GM23338 (cell line): ENCODE data around the gene TGFB3. TPM values are rescaled to one million over a fixed set of nuclear protein-coding genes. Genes with fewer than 3 reads are reported as not detected.

Experiments
- ATAC-seq: fragments of 200-7000 bp; cut with Tn5 transposase; 3 replicates; pipeline ENCODE4 v1.9.1; 2020
- DNase-seq: peaks from one replicate; pipeline ENCODE4 v3.0.0-alpha.2; 2015; ENCODE audit warnings: low spot score
- H2AFZ ChIP-seq: fragments of 200-600 bp; sonication (generic); 2 replicates; pipeline ENCODE4 v1.8.0; 2016; ENCODE audit warnings: antibody characterized with exemption, mild to moderate bottlenecking, moderate library complexity
- H3F3A ChIP-seq: fragments of 200-600 bp; sonication (generic); replicated peaks from 2 replicates; pipeline ENCODE4 v1.8.0; 2017; ENCODE audit warnings: antibody characterized with exemption, mixed run types, low read depth
- H3K27ac ChIP-seq: fragments of 200-600 bp; sonication (generic); 2 replicates; pipeline ENCODE4 v1.6.1; 2016; ENCODE audit warnings: low read depth
- H3K27me3 ChIP-seq: fragments of 200-600 bp; sonication (generic); 2 replicates; pipeline ENCODE4 v1.8.0; 2016; ENCODE audit warnings: mild to moderate bottlenecking, mixed run types, moderate library complexity; ENCODE audit not compliant: insufficient read depth
- H3K36me3 ChIP-seq: fragments of 200-600 bp; sonication (generic); 2 replicates; pipeline ENCODE4 v1.8.0; 2016; ENCODE audit warnings: mild to moderate bottlenecking; ENCODE audit not compliant: insufficient read depth
- H3K4me1 ChIP-seq: fragments of 200-600 bp; sonication (generic); 2 replicates; pipeline ENCODE4 v1.8.0; 2016; ENCODE audit warnings: mild to moderate bottlenecking, moderate library complexity; ENCODE audit not compliant: insufficient read depth
- H3K4me2 ChIP-seq: fragments of 200-600 bp; sonication (generic); 2 replicates; pipeline ENCODE4 v1.7.1; 2017; ENCODE audit warnings: mixed run types
- H3K4me3 ChIP-seq: fragments of 200-600 bp; sonication (generic); 2 replicates; pipeline ENCODE4 v1.6.1; 2016; ENCODE audit warnings: mixed run types
- H3K79me2 ChIP-seq: fragments of 200-600 bp; sonication (generic); replicated peaks from 2 replicates; pipeline ENCODE4 v1.8.0; 2017; ENCODE audit warnings: mild to moderate bottlenecking; ENCODE audit not compliant: insufficient read depth
- H3K9me2 ChIP-seq: fragments of 200-600 bp; sonication (generic); 2 replicates; pipeline ENCODE4 v1.8.0; 2017; ENCODE audit not compliant: insufficient read depth
- H4K20me1 ChIP-seq: fragments of 200-600 bp; sonication (generic); replicated peaks from 2 replicates; pipeline ENCODE4 v1.8.0; 2017; ENCODE audit warnings: mild to moderate bottlenecking; ENCODE audit not compliant: insufficient read depth
- H3K27ac Mint-ChIP-seq: 2 replicates; pipeline ENCODE4 v1.8.0; 2020; ENCODE audit warnings: inconsistent platforms, mild to moderate bottlenecking, moderate library complexity, mixed read lengths
- H3K27me3 Mint-ChIP-seq: 3 replicates; pipeline ENCODE4 v1.8.0; 2022; ENCODE audit warnings: low read depth, mild to moderate bottlenecking, moderate library complexity, mixed read lengths, inconsistent platforms; ENCODE audit not compliant: insufficient read depth, poor library complexity
- H3K36me3 Mint-ChIP-seq: 3 replicates; pipeline ENCODE4 v1.8.0; 2021; ENCODE audit warnings: low read depth, mild to moderate bottlenecking, inconsistent platforms, moderate library complexity, mixed read lengths
- H3K4me1 Mint-ChIP-seq: 3 replicates; pipeline ENCODE4 v1.8.0; 2020; ENCODE audit warnings: mild to moderate bottlenecking, inconsistent platforms, mixed read lengths
- H3K4me3 Mint-ChIP-seq: 3 replicates; pipeline ENCODE4 v1.8.0; 2021; ENCODE audit warnings: moderate library complexity, mild to moderate bottlenecking, inconsistent platforms, mixed read lengths
- H3K9me3 Mint-ChIP-seq: 3 replicates; pipeline ENCODE4 v1.8.0; 2020; ENCODE audit warnings: moderate library complexity, mild to moderate bottlenecking, inconsistent platforms, mixed read lengths
- CREB1 ChIP-seq: fragments of 250-450 bp; sonication (Bioruptor Pico); IDR thresholded peaks from 2 replicates; pipeline ENCODE4 v1.5.0; 2020; ENCODE audit warnings: low read depth, mild to moderate bottlenecking, moderate library complexity
- ETS1 ChIP-seq: IDR thresholded peaks from 2 replicates; pipeline ENCODE4 v1.6.1; 2016; ENCODE audit warnings: antibody characterized with exemption
- EZH2 ChIP-seq: fragments of 200-600 bp; sonication (generic); IDR thresholded peaks from one replicate; pipeline ENCODE4 v1.8.0; 2017; ENCODE audit warnings: antibody characterized with exemption, mild to moderate bottlenecking, low read depth; ENCODE audit not compliant: unreplicated experiment
- EZH2phosphoT487 ChIP-seq: fragments of 200-600 bp; sonication (generic); IDR thresholded peaks from one replicate; pipeline ENCODE4 v1.8.1; 2018; ENCODE audit warnings: antibody characterized with exemption; ENCODE audit not compliant: unreplicated experiment
- JUNB ChIP-seq: IDR thresholded peaks from one replicate; pipeline ENCODE4 v1.6.1; 2016; ENCODE audit warnings: antibody characterized with exemption; ENCODE audit not compliant: unreplicated experiment
- NANOG ChIP-seq: IDR thresholded peaks from 2 replicates; pipeline ENCODE4 v1.6.1; 2016; ENCODE audit warnings: antibody characterized with exemption, borderline replicate concordance
- POLR2AphosphoS5 ChIP-seq: IDR thresholded peaks from 2 replicates; pipeline ENCODE4 v1.6.1; 2016; ENCODE audit warnings: antibody characterized with exemption, low read depth
- REST ChIP-seq: IDR thresholded peaks from one replicate; pipeline ENCODE4 v1.6.1; 2018; ENCODE audit warnings: antibody characterized with exemption; ENCODE audit not compliant: unreplicated experiment
- STAT1 ChIP-seq: IDR thresholded peaks from one replicate; pipeline ENCODE4 v1.6.1; 2016; ENCODE audit warnings: antibody characterized with exemption; ENCODE audit not compliant: unreplicated experiment
- ZNF114 ChIP-seq: fragments of 250-450 bp; sonication (Bioruptor Pico); IDR thresholded peaks from 2 replicates; pipeline ENCODE4 v1.5.0; 2020; ENCODE audit warnings: mild to moderate bottlenecking, moderate library complexity
- ZNF331 ChIP-seq: fragments of 250-450 bp; sonication (Bioruptor Pico); IDR thresholded peaks from 2 replicates; pipeline ENCODE4 v1.5.0; 2020; ENCODE audit warnings: low read depth, mild to moderate bottlenecking, moderate library complexity
- polyA plus RNA-seq: library from polyadenylated mRNA; unstranded; fragments of >200 nt; fragmentation: Nextera tagmentation; extraction: Ambion mirVana; gene quantifications from 2 replicates; pipeline ENCODE4 v1.2.1, GENCODE V29; 2016
- total RNA-seq: library from RNA; depleted of rRNA; stranded (reverse); fragments of >200 nt; shearing (Covaris generic); gene quantifications from 2 replicates; pipeline ENCODE4 v1.2.3, GENCODE V29; 2014
- TF ChIP-seq, protein P1 (sequence below): fragments of 250-450 bp; sonication (Bioruptor Pico); IDR thresholded peaks from 2 replicates; pipeline ENCODE4 v1.5.0; 2020; ENCODE audit warnings: mild to moderate bottlenecking, moderate library complexity
- TF ChIP-seq, protein P2 (sequence below), 2 experiments: fragments of 200-600 bp in 1 of 2; sonication (generic) in 1 of 2; conservative IDR thresholded peaks; 2 replicates each; pipeline versions ENCODE4 v1.5.1 to v1.6.1; 2016 to 2017; ENCODE audit warnings: antibody characterized with exemption in 2 of 2, low read depth in 2 of 2, mild to moderate bottlenecking in 2 of 2, moderate library complexity in 1 of 2

TGFB3 gene
- total and polyA plus RNA-seq, 2 experiments from 2014 or later, result 0.17 to 0.87 TPM

DNA sequence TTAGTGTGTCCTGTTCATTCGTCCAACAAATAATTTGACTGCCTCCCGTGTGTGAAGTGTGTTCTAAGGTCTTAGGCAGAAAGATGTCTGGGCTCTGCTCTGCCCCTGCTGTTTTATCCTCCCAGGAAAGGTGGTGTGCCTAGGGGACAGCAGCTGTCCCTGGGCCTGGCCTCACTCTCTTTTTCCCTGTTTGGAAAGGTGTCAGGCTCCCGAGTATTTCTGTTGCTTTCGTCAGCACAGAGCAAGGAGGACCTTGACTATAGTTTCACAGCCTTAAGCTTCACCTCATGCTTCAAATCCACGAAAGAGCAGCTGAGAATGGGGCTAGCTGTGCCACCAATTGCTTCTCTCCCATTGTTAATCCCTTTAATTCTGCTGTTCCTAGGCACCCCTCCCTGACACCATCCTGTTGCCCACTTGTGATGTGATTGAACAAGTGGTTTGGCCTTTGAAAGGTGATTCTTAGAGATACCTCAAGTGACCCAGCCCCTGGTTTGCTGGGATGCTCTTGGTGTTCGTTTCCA lies 54.2 kb downstream of the TGFB3 start:
- Histone ChIP-seq H3K27ac (no peak overlapping the region), H3K27me3 (no peaks in the 10 kb centered on the region), H3F3A (no peaks in the 10 kb centered on the region), H3K4me1 (0 out of 2 replicates have a peak, but pooled peaks cover 3% of the 10 kb centered on the region), H3K79me2 (no peaks in the 10 kb centered on the region), H3K4me2 (no peak overlapping the region), H3K9me2 (no peaks in the 10 kb centered on the region), H2AFZ (no peak overlapping the region), H3K36me3 (no peaks in the 10 kb centered on the region), H3K4me3 (no peak overlapping the region), H4K20me1 (no peaks in the 10 kb centered on the region; the same call in none of the 2 replicates)
- TF ChIP-seq, protein P1, sequence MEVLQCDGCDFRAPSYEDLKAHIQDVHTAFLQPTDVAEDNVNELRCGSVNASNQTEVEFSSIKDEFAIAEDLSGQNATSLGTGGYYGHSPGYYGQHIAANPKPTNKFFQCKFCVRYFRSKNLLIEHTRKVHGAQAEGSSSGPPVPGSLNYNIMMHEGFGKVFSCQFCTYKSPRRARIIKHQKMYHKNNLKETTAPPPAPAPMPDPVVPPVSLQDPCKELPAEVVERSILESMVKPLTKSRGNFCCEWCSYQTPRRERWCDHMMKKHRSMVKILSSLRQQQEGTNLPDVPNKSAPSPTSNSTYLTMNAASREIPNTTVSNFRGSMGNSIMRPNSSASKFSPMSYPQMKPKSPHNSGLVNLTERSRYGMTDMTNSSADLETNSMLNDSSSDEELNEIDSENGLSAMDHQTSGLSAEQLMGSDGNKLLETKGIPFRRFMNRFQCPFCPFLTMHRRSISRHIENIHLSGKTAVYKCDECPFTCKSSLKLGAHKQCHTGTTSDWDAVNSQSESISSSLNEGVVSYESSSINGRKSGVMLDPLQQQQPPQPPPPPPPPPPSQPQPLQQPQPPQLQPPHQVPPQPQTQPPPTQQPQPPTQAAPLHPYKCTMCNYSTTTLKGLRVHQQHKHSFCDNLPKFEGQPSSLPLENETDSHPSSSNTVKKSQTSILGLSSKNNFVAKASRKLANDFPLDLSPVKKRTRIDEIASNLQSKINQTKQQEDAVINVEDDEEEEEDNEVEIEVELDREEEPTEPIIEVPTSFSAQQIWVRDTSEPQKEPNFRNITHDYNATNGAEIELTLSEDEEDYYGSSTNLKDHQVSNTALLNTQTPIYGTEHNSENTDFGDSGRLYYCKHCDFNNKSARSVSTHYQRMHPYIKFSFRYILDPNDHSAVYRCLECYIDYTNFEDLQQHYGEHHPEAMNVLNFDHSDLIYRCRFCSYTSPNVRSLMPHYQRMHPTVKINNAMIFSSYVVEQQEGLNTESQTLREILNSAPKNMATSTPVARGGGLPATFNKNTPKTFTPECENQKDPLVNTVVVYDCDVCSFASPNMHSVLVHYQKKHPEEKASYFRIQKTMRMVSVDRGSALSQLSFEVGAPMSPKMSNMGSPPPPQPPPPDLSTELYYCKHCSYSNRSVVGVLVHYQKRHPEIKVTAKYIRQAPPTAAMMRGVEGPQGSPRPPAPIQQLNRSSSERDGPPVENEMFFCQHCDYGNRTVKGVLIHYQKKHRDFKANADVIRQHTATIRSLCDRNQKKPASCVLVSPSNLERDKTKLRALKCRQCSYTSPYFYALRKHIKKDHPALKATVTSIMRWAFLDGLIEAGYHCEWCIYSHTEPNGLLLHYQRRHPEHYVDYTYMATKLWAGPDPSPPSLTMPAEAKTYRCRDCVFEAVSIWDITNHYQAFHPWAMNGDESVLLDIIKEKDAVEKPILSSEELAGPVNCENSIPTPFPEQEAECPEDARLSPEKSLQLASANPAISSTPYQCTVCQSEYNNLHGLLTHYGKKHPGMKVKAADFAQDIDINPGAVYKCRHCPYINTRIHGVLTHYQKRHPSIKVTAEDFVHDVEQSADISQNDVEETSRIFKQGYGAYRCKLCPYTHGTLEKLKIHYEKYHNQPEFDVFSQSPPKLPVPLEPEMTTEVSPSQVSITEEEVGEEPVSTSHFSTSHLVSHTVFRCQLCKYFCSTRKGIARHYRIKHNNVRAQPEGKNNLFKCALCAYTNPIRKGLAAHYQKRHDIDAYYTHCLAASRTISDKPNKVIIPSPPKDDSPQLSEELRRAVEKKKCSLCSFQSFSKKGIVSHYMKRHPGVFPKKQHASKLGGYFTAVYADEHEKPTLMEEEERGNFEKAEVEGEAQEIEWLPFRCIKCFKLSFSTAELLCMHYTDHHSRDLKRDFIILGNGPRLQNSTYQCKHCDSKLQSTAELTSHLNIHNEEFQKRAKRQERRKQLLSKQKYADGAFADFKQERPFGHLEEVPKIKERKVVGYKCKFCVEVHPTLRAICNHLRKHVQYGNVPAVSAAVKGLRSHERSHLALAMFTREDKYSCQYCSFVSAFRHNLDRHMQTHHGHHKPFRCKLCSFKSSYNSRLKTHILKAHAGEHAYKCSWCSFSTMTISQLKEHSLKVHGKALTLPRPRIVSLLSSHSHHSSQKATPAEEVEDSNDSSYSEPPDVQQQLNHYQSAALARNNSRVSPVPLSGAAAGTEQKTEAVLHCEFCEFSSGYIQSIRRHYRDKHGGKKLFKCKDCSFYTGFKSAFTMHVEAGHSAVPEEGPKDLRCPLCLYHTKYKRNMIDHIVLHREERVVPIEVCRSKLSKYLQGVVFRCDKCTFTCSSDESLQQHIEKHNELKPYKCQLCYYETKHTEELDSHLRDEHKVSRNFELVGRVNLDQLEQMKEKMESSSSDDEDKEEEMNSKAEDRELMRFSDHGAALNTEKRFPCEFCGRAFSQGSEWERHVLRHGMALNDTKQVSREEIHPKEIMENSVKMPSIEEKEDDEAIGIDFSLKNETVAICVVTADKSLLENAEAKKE, result no peak
- TF ChIP-seq REST (no peak), CREB1 (CRISPR knock-in tag) (no peak), ZNF114 (CRISPR knock-in tag) (no peak), POLR2AphosphoS5 (no peak), STAT1 (no peak), EZH2 (no peak), JUNB (no peak), NANOG (no peak), ZNF331 (CRISPR knock-in tag) (no peak), EZH2phosphoT487 (no peak), ETS1 (no peak)
- TF ChIP-seq, protein P2, sequence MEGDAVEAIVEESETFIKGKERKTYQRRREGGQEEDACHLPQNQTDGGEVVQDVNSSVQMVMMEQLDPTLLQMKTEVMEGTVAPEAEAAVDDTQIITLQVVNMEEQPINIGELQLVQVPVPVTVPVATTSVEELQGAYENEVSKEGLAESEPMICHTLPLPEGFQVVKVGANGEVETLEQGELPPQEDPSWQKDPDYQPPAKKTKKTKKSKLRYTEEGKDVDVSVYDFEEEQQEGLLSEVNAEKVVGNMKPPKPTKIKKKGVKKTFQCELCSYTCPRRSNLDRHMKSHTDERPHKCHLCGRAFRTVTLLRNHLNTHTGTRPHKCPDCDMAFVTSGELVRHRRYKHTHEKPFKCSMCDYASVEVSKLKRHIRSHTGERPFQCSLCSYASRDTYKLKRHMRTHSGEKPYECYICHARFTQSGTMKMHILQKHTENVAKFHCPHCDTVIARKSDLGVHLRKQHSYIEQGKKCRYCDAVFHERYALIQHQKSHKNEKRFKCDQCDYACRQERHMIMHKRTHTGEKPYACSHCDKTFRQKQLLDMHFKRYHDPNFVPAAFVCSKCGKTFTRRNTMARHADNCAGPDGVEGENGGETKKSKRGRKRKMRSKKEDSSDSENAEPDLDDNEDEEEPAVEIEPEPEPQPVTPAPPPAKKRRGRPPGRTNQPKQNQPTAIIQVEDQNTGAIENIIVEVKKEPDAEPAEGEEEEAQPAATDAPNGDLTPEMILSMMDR (conservative IDR thresholded peaks at IDR 0.05; ENCODE audit: low read depth in 2 of 2), result no peak
- no peak for DNase-seq
- no peak overlapping the region for H3K4me3 Mint-ChIP-seq
- peaks cover 5% of the 10 kb centered on the region for H3K4me1 Mint-ChIP-seq
- H3K9me3 Mint-ChIP-seq, result peaks cover 6% of the 10 kb centered on the region; the same call in 1 of the 3 replicates
- H3K27me3 Mint-ChIP-seq, result no peaks in the 10 kb centered on the region
- H3K36me3 Mint-ChIP-seq, result peaks cover 6% of the 10 kb centered on the region
- no peak overlapping the region for H3K27ac Mint-ChIP-seq
- ATAC-seq, result no peak
